Testis (tissue), 3 donors: ENCODE results near the gene ITCH. TPM values are rescaled to one million over a fixed set of nuclear protein-coding genes. Genes with fewer than 3 reads are reported as not detected.

ENCODE experiments used
- DNase-seq: peaks from one replicate; pipeline ENCODE4 v3.0.0-alpha.2; 2019
- H3K27ac ChIP-seq, 2 donors: fragments of 200-600 bp; sonication (generic); one replicate each; pipeline ENCODE4 v1.5.1; 2019
- H3K27me3 ChIP-seq: fragments of 200-600 bp; sonication (generic); one replicate; pipeline ENCODE4 v1.5.1; 2019
- H3K36me3 ChIP-seq: fragments of 200-600 bp; sonication (generic); one replicate; pipeline ENCODE4 v1.5.1; 2017; ENCODE audit warnings: low read depth; ENCODE audit errors: missing control alignments
- H3K4me1 ChIP-seq: fragments of 200-600 bp; sonication (generic); one replicate; pipeline ENCODE4 v1.5.1; 2019
- H3K4me3 ChIP-seq, 2 donors: fragments of 200-600 bp; sonication (generic); one replicate each; pipeline ENCODE4 v1.5.1; 2017 to 2019
- H3K9me3 ChIP-seq: fragments of 200-600 bp; sonication (generic); one replicate; pipeline ENCODE4 v1.5.1; 2017
- CTCF ChIP-seq, 3 experiments: fragments of 450-650 bp in 2 of 3; fragments of 200-600 bp in 1 of 3; sonication (generic) in 1 of 3; IDR thresholded peaks; one replicate each; pipeline ENCODE4 v1.5.1; 2016 to 2019; ENCODE audit warnings: antibody characterized with exemption in 3 of 3, mild to moderate bottlenecking in 2 of 3, moderate library complexity in 1 of 3
- POLR2A ChIP-seq: fragments of 450-650 bp; IDR thresholded peaks from one replicate; pipeline ENCODE4 v1.6.1; 2017; ENCODE audit warnings: antibody characterized with exemption, mild to moderate bottlenecking, moderate library complexity
- WGBS, 2 donors: methylation state at CpG; one replicate each; pipeline ENCODE4 v1.1.5; 2018; 5-methylcytosine and 5-hydroxymethylcytosine counted together
- intact Hi-C: fragments of 100-400 bp; cut with DNase I; formaldehyde crosslinking; loops from one replicate; pipeline ENCODE4 v1.15.1; 2023; ENCODE audit warnings: low total_unique reads
- polyA plus RNA-seq: library from polyadenylated mRNA; stranded (reverse); fragments of 350-450 nt; fragmentation: Illumina TruSeq; extraction: RNeasy Lipid Tissue Mini Kit (QIAGEN cat#74804); gene quantifications from one replicate; pipeline ENCODE4 v1.2.3, GENCODE V29; 2014; ENCODE audit warnings: low read depth, low replicate concordance; ENCODE audit not compliant: insufficient read depth
- total RNA-seq, 2 donors: library from RNA; depleted of rRNA; stranded (reverse); fragments of >200 nt; gene quantifications; one replicate each; pipeline ENCODE4 v1.2.3, GENCODE V29; 2016

The ITCH gene
- total and polyA plus RNA-seq, 3 donors from 2014 or later, result 75.4 to 107 (median 88.1) TPM

GRCh38 chr20:34331838-34332237, 31.2 kb upstream of the ITCH start:
- no peak overlapping the region for H3K4me3 ChIP-seq
- TF ChIP-seq POLR2A (no peak), CTCF (IDR thresholded peaks at IDR 0.05) (no peak)
- peaks cover 4% of the 10 kb centered on the region for H3K4me1 ChIP-seq
- no peak overlapping the region for H3K27ac ChIP-seq
- H3K9me3 ChIP-seq, result no peaks in the 10 kb centered on the region
- 64 to 69% methylated on average over 7 of the region's 7 CpGs for WGBS, 2 donors
- intact Hi-C loops, result no loop called here
- DNase-seq, result no peak
- H3K27me3 ChIP-seq, result no peaks in the 10 kb centered on the region
- H3K36me3 ChIP-seq, result no peaks in the 10 kb centered on the region

GRCh38 chr20:34332262-34332920, 30.7 kb upstream of the ITCH start:
- H3K9me3 ChIP-seq, result no peaks in the 10 kb centered on the region
- intact Hi-C loops, result no loop called here
- 69% methylated on average over 15 to 19 of the region's 19 CpGs for WGBS, 2 donors
- TF ChIP-seq CTCF (IDR thresholded peaks at IDR 0.05) (no peak), POLR2A (no peak)
- H3K4me1 ChIP-seq, result peaks cover 4% of the 10 kb centered on the region
- no peak overlapping the region for H3K4me3 ChIP-seq
- no peaks in the 10 kb centered on the region for H3K27me3 ChIP-seq
- no peak for DNase-seq
- no peak overlapping the region for H3K27ac ChIP-seq
- H3K36me3 ChIP-seq, result no peaks in the 10 kb centered on the region

- 91 to 92% methylated on average over 4 of the region's 4 CpGs for WGBS, 2 donors
- no peak overlapping the region for H3K27ac ChIP-seq
- intact Hi-C loops, result no loop called here
These were observed 29.3 kb upstream of the ITCH start for GRCh38 chr20:34333786-34334185.

GRCh38 chr20:34334654-34335407, 28.2 kb upstream of the ITCH start:
- Histone ChIP-seq H3K27ac (no peak overlapping the region), H3K4me1 (peaks cover 4% of the 10 kb centered on the region), H3K27me3 (no peaks in the 10 kb centered on the region), H3K36me3 (no peaks in the 10 kb centered on the region), H3K9me3 (no peaks in the 10 kb centered on the region), H3K4me3 (no peak overlapping the region)
- DNase-seq, result peak; percentile 32
- TF ChIP-seq CTCF (IDR thresholded peaks at IDR 0.05) (no peak), POLR2A (no peak)
- intact Hi-C loops, result no loop called here
- WGBS, 2 donors, result 66 to 71% methylated on average over 3 to 5 of the region's 5 CpGs

More at GRCh38 chr20:34333786-34334185, 29.3 kb upstream of the ITCH start:
- no peaks in the 10 kb centered on the region for H3K9me3 ChIP-seq
- H3K36me3 ChIP-seq, result no peaks in the 10 kb centered on the region
- H3K27me3 ChIP-seq, result no peaks in the 10 kb centered on the region
- TF ChIP-seq CTCF (IDR thresholded peaks at IDR 0.05) (no peak), POLR2A (no peak)
- no peak overlapping the region for H3K4me3 ChIP-seq
- peaks cover 4% of the 10 kb centered on the region for H3K4me1 ChIP-seq
- DNase-seq, result no peak
